Measurements from ENCODE around the gene HAAO. TPM values are rescaled to one million over a fixed set of nuclear protein-coding genes. Genes with fewer than 3 reads are reported as not detected.

Gene HAAO
- total and polyA plus RNA-seq, 2 of the 8 experiments (the other 6 are each of a cell fraction or from before 2014, with no cell fraction given): 2.5 to 7.0 TPM

GRCh38 chr2:42784204-42784880, 8.0 kb downstream of the HAAO start:
- H3K4me1 ChIP-seq (replicated peaks in 1 of 4; ENCODE audit: control insufficient read depth in 3 of 4, insufficient read depth in 4 of 4, low read length in 3 of 4): peaks cover 0 to 5% (median 0%) of the 10 kb centered on the region in 4 experiments; a peak in 3 of 7 replicates
- no peak overlapping the region for H3K14ac ChIP-seq (ENCODE audit: insufficient read length)
- H2AK5ac ChIP-seq (ENCODE audit: low read depth, low read length): no peak overlapping the region
- H2BK120ac ChIP-seq (replicated peaks; ENCODE audit: low read depth, low read length): no peak overlapping the region
- no peaks in the 10 kb centered on the region for H3K23me2 ChIP-seq (ENCODE audit: low read depth, low read length)
- ChIA-PET POLR2A (ENCODE audit: partially characterized antibody) (interaction anchor here (0.9 kb wide), 1 partner anchor 10 kb away, joined by 4 read pairs; no protein-coding TSS in a partner anchor), CTCF (ENCODE audit: partially characterized antibody) (interaction anchor here (0.6 to 2.6 kb wide), 10 partner anchors 10 to 545 kb away, joined by 3 to 11 read pairs (median 4); no protein-coding TSS in a partner anchor)
- H3K27me3 ChIP-seq (replicated peaks in 1 of 4; ENCODE audit: control insufficient read depth in 3 of 4, extremely low read depth in 1 of 4, insufficient read depth in 3 of 4, low read length in 3 of 4): no peaks in the 10 kb centered on the region
- FAIRE-seq (no peak), DNase-seq (ENCODE audit: low read depth in 1 of 2, low spot score in 2 of 2) (no peak)
- no peak overlapping the region for H4K5ac ChIP-seq (ENCODE audit: insufficient read length, low read depth, low read length)
- WGBS, 2 experiments (ENCODE audit: extremely low coverage in 1 of 2, insufficient coverage in 1 of 2, insufficient read length in 1 of 2, insufficient replicate concordance in 2 of 2, low coverage in 1 of 2, low lambda C conversion rate in 2 of 2, missing lambda C conversion rate in 1 of 2): 92% methylated on average over 4 of the region's 7 CpGs; no CpG with 5 or more reads in 1 of the 2 experiments
- no peaks in the 10 kb centered on the region for H4K20me1 ChIP-seq (replicated peaks in 1 of 2; ENCODE audit: control insufficient read depth in 1 of 2, insufficient read depth in 2 of 2, low read length in 2 of 2)
- no peak overlapping the region for H3K18ac ChIP-seq (ENCODE audit: extremely low read depth, low read length)
- no peak overlapping the region for H3K56ac ChIP-seq (replicated peaks; ENCODE audit: insufficient read length, low read depth, low read length)
- no peaks in the 10 kb centered on the region for H3K79me1 ChIP-seq (ENCODE audit: low read depth, low read length)
- no peaks in the 10 kb centered on the region; a peak in 1 of 8 replicates for H3K36me3 ChIP-seq (ENCODE audit: control insufficient read depth in 2 of 4, insufficient read depth in 4 of 4, low read length in 3 of 4)
- no peak overlapping the region for H2BK20ac ChIP-seq (ENCODE audit: low read length)
- H2AFZ ChIP-seq (ENCODE audit: low read length): no peak overlapping the region
- no peak overlapping the region for H2BK12ac ChIP-seq (ENCODE audit: low read depth, low read length)
- no peak overlapping the region for H2BK5ac ChIP-seq (ENCODE audit: low read depth, low read length)
- no peak overlapping the region for H4K91ac ChIP-seq (replicated peaks; ENCODE audit: insufficient read length, low read length)
- no peak overlapping the region for H3K23ac ChIP-seq (ENCODE audit: insufficient read length)
- no peak overlapping the region for H4K8ac ChIP-seq (ENCODE audit: extremely low read depth, insufficient read depth, low read length)
- H3K4me2 ChIP-seq (ENCODE audit: insufficient read depth in 1 of 2, low read depth in 2 of 2, low read length in 2 of 2): no peak overlapping the region
- no peak overlapping the region for H3K9ac ChIP-seq (replicated peaks in 1 of 4; ENCODE audit: extremely low read depth in 1 of 4, low read depth in 3 of 4, low read length in 3 of 4)
- no peaks in the 10 kb centered on the region for H3K79me2 ChIP-seq (ENCODE audit: control insufficient read depth in 1 of 2, insufficient read depth in 2 of 2, low read length in 2 of 2)
- H3K4ac ChIP-seq (replicated peaks; ENCODE audit: insufficient read length, low read depth, low read length): no peak overlapping the region
- no peak overlapping the region for H3K27ac ChIP-seq (ENCODE audit: low read depth, low read length)
- no peak overlapping the region for H3K4me3 ChIP-seq (ENCODE audit: extremely low read depth in 1 of 4, insufficient read depth in 2 of 4, low read depth in 3 of 4, low read length in 4 of 4)
- H3K9me3 ChIP-seq (ENCODE audit: insufficient read depth in 2 of 2, low read depth in 1 of 2, low read length in 1 of 2): peaks cover 0 to 5% of the 10 kb centered on the region in 2 experiments; a peak in 1 of 4 replicates
- H2BK15ac ChIP-seq (ENCODE audit: low read length): no peak overlapping the region
- TF ChIP-seq, protein P1, sequence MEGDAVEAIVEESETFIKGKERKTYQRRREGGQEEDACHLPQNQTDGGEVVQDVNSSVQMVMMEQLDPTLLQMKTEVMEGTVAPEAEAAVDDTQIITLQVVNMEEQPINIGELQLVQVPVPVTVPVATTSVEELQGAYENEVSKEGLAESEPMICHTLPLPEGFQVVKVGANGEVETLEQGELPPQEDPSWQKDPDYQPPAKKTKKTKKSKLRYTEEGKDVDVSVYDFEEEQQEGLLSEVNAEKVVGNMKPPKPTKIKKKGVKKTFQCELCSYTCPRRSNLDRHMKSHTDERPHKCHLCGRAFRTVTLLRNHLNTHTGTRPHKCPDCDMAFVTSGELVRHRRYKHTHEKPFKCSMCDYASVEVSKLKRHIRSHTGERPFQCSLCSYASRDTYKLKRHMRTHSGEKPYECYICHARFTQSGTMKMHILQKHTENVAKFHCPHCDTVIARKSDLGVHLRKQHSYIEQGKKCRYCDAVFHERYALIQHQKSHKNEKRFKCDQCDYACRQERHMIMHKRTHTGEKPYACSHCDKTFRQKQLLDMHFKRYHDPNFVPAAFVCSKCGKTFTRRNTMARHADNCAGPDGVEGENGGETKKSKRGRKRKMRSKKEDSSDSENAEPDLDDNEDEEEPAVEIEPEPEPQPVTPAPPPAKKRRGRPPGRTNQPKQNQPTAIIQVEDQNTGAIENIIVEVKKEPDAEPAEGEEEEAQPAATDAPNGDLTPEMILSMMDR (IDR thresholded peaks at IDR 0.05; ENCODE audit: control extremely low read depth in 1 of 3, insufficient read depth in 1 of 3, low read depth in 1 of 3, low read length in 3 of 3): no peak
- TF ChIP-seq JUN (IDR thresholded peaks at IDR 0.05; ENCODE audit: low read depth, low read length): no peak
- TF ChIP-seq TAF7 (optimal IDR thresholded peaks at IDR 0.05; ENCODE audit: borderline replicate concordance, low read depth, low read length): no peak
- no peak for TF ChIP-seq E2F6 (IDR thresholded peaks at IDR 0.05)
- no peak for TF ChIP-seq CEBPB (IDR thresholded peaks at IDR 0.05; ENCODE audit: low read depth, low read length)
- TF ChIP-seq PHF8 (conservative IDR thresholded peaks at IDR 0.05; ENCODE audit: low read depth, low read length): no peak
- no peak for TF ChIP-seq NRF1 (IDR thresholded peaks at IDR 0.05; ENCODE audit: low read depth, low read length)
- TF ChIP-seq SIN3A (conservative IDR thresholded peaks at IDR 0.05 in 1 of 2, IDR thresholded peaks at IDR 0.05 in 1 of 2; ENCODE audit: low read depth in 1 of 2, low read length in 2 of 2): no peak

Data from H1 (cell line).